GM18861 (cell line): ENCODE results near the gene SH3GL1.
"Not testable (repeated sequence)": the region's sequence is repeated elsewhere in the genome, so short reads cannot be mapped to it uniquely, and the experiment has no call there.

ENCODE experiments used
- ATAC-seq: cut with Tn5 transposase; IDR thresholded peaks from one replicate; pipeline ENCODE4 v1.9.1; 2021; ENCODE audit not compliant: unreplicated experiment

SH3GL1 gene

DNA sequence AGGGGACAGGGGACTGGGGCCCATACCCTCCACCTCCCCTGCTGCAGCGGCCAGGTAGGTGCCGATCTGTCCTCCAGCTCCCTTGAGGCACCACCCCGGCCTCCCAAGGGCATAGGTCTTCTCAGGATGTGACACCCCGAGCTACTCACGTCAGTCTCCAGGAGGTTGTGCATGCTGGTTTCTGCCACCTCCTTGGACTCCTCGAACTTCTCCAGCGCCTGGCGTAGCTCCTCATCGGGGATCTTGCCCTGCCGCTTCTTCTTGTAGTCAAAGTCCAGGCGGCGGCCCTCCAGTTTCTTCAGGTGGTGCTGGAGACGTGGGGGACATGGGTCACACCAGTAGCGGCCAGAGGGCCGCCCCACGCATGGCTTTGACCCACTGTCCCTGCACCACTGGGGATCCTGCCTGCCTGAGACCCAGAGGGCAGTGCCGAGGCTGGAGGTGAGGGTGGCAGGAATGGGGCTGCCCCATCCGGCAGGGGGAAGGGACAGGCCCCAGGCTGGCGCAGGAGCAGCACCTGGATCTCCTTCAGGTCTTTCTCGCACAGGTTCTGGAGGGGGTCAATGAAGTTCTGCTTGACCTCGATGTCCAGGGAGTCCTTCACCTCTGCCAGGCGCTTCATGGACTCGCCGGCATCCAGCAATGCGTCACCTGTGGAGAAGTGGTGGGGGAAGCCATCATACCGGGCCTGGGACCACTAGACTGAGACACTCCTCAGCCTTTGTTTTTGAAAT, 36.6 kb downstream of the SH3GL1 start:
- ATAC-seq, result no peak

- ATAC-seq, result no peak
These were observed 37.4 kb downstream of the SH3GL1 start for GRCh38 chr19:4362831-4363545.

DNA sequence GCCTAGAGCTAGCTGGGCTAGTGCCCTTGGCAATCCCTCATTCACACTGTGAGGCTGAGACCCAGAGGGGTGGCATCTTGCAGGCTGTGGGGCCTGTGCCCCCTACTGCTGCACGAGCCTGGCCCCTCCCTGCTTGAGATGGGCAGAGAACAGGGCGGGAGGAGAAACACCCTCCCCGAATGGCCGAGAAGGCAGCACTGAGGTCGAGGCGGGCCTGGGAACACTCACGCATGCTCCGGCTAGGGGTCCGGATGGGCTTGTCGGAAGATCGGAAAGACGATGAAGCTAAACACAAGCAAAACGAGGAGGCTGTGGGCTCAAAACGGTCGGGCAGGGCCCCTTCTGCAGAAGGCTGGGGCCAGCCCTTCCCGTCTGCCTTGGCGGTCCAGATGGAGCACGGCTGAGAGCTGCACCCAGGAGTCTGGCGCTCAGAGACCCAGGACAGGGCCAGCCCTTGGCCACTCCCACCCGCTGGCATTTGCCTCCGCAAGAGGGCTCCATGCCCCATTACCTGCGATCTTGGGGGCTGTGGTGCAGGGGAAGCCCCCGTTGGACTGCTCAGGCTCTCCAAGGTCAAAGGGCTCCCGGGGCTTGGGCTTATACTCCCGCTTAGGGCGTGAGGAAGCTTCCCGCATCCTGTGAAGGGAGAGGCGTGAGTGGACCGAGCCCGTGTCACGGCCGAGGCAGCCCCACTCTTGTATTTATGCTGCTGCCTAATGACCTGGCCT, 38.1 kb downstream of the SH3GL1 start:
- ATAC-seq, result no peak

DNA sequence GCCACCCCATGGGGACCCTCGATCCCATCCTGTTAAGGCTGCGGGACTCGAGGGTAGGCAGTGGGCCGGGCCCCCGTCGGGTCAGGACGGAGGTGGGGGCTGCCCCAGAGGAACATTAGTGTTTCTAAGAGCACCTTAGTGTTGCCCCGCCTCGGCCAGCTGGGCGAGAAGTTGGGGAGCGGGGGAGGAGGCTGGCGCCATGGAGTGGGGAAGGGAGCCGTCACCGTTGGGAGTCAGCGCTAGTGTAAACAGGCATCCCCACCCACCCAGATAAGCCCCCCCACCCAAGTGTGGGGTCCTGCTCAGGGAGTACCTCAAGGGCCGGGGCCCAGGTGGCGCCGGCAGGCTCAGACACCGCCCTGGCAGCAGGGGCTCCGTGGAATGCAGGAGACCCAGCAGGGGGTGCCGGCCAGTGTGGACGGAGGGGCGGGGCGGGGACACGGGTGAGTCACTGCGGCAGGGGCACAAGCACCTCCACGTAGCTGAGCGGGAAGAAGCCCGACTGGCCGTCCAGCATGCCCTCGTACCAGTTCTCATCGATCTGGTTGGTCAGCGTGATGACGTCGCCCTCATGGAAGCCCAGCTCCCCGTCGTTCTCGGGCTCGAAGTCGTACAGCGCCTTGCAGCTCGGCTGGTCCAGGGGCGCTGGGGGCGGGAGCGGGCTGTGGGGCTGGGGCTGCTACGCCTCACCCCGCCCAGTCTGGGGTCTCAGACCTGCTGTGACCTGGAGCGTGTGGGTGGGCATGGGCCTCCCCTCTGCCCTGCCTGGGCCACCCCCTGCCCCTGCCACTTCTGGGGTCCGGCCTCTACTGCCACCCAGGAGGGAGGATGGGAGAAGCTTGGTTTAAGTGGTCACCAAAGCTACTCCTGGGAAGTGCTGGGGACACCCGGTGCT, 38.9 kb downstream of the SH3GL1 start:
- no peak for ATAC-seq

DNA sequence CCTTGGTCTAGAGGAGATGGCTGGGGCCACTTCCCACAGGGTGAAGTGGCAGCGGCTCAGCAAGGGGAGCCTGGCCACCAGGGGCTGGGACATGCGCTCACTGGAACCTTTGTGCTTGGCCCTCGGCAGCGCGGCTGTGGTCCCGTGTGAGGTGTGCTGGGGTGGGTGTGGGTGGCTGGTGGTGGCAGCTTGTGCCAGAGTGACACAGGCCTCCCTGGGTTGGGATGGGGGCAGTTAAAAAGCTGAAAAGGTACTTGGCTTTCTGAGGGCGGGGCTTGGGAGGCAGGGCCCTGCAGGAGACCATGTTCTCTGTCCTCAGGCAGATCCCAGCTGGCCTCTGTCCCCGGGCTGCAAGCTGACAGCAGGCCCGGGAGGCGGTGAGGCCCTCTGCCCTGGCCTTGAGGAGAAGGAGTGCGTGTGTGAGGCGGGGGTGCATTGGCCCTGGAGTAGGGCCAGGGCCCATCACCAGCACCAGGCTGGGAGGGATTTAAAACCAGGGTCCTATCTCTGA, 39.7 kb downstream of the SH3GL1 start:
- no peak for ATAC-seq

DNA sequence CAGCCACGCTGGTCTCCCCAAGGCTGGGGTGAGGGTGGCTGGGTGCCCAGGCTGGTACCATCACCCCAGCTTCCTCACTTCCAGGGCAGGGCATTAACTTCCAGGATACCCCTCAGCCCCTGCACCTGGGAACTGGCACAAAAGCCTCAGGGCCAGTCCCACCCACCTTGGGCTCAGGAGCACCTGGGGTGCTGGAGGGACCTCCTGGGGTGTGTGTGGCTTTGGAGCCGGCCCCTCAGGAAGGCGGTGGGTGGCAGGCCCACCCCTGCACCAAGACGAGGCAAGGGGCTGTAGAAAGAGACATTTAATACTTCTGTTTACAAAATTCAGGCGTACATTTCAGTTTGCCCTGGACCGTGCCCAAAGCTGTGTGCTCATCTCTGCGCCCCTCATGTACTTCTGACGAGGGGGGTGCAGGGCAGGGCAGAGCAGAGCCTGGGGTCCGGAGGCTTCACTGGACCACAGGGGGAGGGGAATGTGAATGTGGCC, 40.2 kb downstream of the SH3GL1 start:
- no peak for ATAC-seq

GRCh38 chr19:4359627-4360000, 40.7 kb downstream of the SH3GL1 start:
- no peak for ATAC-seq

DNA sequence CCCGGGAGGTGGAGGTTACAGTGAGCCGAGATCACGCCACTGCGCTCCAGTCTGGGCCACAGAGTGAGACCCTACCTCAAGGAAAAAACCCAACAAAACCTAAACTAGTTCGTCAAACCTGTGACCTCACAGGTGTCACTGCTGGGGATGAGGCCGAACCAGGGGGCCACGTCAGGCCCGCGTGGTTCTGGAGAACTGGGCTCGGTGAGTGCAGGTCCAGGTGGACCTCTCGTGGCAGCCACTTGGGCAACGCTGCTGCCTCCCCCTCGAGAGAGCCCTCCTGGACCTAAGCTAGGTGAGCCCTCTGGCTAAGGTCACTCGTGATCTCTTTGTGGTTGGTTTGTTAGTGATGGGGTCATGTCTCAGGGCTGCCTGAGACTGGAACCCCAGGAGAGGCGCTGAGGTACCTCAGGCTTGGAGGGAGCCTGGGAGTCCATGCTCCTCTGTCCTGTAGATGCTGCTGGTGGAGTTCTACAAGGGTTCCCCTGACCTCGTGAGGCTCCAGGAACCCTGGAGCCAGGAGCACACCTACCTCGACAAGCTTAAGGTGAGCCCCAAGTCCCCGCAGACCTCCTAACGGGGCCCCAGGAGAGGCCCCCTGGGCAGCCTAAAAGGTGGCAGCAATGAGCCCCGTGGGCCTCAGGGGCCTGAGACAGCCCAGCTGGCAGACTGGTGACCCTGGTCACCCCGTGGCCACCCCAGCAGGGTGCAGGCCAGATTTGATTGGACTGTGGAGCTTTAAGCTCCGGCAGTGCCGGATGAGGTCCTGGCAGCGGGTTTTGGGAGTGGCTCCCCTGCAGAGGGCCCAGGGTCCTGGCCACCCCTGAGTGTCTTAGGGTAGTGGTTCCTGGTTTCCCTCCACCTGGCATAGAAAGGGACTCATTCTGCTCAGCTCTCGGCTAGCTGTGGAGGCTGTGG, 41.4 kb downstream of the SH3GL1 start:
- no peak for ATAC-seq

GRCh38 chr19:4357921-4358326, 42.4 kb downstream of the SH3GL1 start:
- no peak for ATAC-seq

DNA sequence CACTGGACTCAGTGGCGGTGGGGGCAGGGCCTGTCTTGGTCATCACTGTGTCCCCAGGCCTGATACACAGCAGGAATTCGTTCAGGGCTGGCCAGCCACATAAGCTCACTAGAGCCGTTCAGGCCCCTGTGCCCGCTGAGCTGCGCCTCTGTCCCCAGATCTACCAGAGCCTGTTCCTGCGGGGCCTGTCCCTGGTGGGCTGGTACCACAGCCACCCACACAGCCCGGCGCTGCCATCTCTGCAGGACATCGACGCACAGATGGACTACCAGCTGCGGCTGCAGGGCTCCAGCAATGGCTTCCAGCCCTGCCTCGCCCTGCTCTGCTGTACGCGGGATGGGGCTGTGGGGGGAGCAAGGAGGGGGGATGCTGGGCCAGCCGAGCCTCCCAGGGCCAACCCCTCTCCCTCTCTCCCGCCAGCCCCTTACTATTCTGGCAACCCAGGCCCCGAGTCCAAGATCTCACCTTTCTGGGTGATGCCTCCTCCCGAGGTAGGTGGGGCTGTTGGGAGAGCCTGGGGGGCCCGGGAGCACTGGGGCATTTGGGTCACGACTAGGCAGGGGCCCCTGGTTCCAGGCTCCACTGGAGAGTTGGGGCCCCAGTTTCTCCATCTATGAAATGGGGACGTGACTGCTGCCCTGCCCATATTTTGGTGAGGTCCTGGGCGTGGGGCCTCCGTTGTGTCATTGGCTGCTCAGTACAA, 43.1 kb downstream of the SH3GL1 start:
- ATAC-seq, result no peak

DNA sequence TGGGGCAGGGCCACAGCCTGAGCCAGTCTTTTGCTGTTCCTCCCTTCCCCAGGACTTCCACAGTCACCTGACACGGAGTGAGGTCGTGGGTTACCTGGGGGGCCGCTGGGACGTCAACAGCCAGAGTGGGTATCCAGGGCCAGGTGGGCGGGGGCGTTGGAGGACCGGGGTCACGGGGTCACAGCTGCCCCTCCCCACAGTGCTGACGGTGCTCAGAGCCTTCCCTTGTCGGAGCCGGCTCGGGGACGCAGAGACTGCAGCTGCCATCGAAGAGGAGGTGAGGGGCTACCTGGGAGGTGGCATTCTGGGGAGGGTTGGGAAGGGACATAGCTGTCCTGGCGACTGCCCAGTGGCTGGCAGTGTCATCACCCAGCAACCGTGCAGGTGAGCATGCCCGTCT, 45.5 kb downstream of the SH3GL1 start:
- no peak for ATAC-seq

DNA sequence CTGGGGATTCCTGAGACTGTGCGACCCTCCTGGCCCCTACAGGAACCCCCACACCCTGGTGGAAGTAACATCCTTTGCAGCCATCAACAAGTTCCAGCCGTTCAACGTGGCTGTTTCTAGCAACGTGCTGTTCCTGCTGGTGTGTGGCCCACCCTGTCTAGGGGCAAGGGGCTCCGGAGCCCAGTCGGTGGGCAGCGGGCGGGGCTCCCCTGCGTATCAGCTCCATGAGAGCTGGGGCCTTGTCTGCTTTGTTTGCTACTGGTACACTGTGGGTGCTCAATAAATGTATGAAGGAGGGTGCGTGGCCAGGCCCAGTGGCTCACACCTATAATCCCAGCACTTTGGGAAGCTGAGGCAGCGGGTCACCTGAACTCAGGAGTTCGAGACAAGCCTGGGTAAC, 46.1 kb downstream of the SH3GL1 start:
- ATAC-seq, result no peak

- no peak for ATAC-seq
These were observed 47.6 kb downstream of the SH3GL1 start for GRCh38 chr19:4352701-4353121.

GRCh38 chr19:4350726-4351125, 49.6 kb downstream of the SH3GL1 start:
- no peak for ATAC-seq

DNA sequence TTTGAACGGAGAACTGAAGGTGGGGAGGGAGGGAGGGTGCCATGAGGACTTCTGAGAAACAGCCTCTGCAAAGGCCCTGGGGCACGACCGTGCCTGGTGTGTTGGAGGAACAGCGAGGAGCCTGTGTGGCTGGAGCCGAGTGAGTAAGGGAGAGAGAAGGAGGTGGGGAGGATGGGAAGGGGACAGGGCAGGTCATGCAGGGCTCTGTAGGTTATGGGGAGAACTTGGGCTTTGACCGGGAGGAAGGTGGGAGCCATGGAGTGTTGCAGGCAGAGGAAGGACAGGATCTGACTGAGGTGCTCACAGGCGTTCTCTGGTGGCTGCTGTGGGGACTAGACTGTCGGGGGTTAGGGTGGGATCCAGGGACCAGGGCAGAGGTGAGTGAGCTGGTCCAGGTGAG, 50.2 kb downstream of the SH3GL1 start:
- no peak for ATAC-seq

- not testable (repeated sequence) for ATAC-seq
These were observed 51.1 kb downstream of the SH3GL1 start for GRCh38 chr19:4349225-4349624.

DNA sequence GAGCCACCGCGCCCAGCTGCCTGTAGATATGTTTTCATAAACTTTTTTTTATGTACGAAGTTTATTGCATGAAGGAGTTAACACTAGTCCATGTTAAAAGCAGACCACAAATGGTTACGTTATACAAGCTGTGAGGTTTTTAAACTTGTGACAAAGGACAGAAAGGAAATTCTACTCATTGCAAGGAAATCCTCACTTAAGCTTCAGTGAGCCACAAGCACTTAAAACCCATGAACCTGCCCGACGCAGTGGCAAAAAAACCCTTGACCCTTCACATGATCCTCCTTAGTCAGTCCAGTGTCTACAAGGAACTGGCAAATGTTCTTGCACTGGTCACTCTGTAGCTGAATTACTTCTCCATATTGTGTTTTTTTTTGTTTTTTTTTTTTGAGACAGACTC, 52.8 kb downstream of the SH3GL1 start:
- no peak for ATAC-seq

GRCh38 chr19:4346020-4346383, 54.3 kb downstream of the SH3GL1 start:
- no peak for ATAC-seq
